Renal cortical epithelial cell (primary cell): ENCODE measurements around the gene TAB2. TPM values are rescaled to one million over a fixed set of nuclear protein-coding genes. Genes with fewer than 3 reads are reported as not detected.
"Not testable (repeated sequence)": the region's sequence is repeated elsewhere in the genome, so short reads cannot be mapped to it uniquely, and the experiment has no call there.

Source experiments
- DNase-seq: peaks from one replicate; pipeline ENCODE4 v3.0.0-alpha.2; 2011; ENCODE audit warnings: low read depth
- total RNA-seq: library from RNA; depleted of rRNA; stranded (reverse); fragments of >200 nt; gene quantifications from 2 replicates; pipeline ENCODE4 v1.2.3, GENCODE V29; 2014

The TAB2 gene
- total RNA-seq, 1 donor from 2014 or later = 104 TPM

DNA sequence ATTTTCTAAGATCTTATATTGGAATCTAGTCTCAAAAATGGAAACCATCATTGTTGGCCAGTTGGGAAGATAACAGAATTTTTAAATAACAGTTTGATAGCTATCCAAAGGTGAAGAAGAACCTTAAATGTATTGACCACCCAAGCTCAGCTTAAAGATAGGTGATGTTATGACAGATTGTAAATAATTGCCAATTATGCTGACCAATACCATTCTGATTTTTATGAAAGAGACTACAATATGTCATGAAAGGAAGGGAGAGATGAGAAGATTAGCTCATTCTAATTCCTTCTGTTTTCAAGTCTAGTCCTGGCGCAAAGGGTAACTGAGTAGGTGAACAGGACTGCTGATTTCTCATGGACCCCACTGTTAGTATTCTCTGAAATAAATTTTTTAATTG, 5.7 kb upstream of the TAB2 start:
- no peak for DNase-seq

DNA sequence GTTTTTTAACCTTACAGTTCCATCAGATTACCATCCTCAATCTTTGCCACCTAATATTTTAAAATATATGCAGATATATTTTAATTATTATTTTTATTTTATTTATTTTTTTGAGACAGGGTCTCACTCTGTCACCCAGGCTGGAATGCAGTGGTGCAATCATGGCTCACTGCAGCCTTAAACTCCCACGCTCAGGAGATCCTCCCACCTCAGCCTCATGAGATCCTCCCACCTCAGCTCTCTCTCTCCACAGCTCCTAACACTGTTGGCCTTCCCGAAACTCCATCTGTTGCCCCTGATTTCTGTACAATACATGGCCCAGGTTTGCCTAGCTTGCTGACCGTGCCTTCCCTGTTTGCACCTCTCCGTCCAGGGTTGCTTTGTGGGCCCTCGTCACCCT, 4.4 kb upstream of the TAB2 start:
- no peak for DNase-seq

DNA sequence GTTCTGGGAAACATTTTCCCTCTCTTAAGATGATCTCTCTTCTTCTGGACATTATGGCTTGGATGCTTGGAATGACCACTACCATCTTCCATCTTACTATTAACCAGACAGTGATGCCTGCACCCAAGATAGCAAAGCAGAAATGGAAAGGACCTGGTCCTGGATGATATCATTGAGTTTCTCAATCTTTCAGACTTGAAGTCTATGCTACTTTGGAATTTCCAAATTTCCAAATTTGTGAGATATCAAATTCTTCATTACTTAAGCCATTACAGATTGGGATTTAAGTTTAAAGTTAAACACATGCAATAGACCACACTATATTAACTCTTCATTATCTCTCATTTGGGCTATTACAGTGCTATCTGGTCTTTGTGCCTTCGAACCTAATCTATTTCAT, 3.7 kb upstream of the TAB2 start:
- no peak for DNase-seq

DNA sequence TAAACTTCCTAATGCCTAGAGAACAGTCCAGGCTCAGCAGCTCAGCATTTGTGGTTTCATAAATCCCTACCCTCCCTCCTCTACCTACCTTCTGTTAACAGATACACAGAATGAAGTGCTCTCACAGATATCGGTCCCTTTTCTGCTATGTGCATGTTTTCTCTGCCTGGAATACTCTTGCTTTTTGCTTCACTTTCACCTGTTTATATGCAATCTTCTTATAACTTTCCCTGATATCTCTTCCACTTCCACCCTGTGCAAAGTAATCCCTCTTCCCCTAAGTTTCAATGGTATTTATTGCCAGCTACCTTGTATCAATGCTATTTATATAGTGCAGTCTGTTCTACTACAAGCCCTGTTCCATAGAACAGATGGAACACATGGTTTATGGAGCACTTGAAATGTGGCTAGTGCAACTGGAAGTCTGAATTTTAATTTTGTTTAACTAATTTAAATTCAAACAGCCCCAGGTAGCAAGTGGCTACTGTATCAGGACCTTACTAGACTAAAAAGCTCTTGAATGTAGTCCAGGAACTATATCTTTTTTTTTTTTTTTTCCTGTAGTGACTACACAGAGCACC, 3.1 kb upstream of the TAB2 start:
- no peak for DNase-seq

DNA sequence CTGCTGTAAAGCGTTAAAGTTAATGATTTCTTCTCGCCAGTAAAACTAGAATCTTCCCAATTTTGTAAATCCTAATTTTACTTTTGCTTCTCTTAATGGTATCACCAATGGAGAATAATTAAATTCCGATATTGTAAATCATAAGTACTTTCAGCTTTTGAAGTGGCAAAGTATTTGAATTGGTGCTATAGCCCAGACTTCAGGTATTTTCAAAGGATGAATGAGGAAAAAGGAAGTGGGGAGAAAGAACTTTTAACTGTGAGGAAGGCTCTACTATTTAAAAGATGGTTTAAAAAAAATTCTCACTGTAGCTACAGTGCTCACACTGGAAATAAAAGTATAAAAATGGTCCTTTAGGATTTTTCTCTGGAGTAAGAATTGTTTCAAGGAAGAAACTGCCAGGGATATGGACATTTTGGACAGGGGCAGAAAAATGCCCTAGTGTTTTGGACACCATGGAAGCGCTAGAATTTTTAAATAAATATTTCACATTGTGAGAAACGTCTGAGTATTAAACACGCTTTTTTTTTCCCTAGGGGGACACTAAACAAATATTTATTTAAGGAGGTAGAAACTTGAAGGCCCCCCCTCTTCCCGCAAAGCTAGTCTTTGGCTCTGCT, 1.3 kb upstream of the TAB2 start:
- no peak for DNase-seq

DNA sequence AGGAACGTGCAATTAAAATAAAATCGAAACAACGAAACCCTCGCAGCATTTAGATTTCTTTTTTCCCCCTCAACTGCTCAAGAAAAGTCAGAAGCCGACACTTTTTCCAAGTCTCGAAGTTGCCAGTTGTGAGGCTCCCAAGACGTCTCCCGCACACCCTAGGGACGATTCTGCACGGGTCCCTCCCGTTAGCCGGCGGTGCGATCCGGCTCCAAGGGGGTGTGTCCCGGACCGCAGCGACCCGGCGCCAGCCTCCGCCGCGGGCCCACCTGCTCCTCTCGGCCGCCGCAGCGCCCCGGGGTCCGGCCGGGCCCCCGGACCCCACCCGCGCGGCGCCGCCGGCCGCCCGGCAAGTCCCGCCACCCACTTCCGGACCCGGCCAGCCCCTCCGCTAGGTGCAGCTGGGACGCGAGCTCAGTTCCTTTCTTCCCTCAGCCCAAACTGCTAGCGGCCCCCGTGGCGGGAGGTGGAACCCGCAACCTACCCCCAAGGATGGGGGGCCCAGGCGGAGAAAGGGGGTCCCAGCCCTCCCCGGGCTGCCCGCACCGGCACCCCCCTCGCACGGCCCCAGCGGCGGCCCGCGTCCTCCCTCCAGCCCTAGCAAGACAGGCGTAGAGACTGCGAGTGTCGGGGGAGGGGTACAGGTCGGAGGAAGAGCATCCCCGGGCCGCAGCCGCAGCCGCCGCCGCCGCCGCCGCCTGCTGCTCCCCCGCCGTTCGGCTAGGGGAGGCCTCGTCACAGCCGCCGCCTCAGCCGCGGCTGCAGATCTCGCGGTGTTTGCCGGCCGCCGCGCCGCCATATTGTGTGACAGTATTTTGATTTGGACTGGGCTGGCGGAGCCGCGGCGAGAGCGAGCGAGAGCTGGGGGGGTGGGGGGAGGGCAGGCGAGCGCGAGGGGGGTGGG, 520 bp upstream of the TAB2 start:
- peak; percentile 63 for DNase-seq

DNA sequence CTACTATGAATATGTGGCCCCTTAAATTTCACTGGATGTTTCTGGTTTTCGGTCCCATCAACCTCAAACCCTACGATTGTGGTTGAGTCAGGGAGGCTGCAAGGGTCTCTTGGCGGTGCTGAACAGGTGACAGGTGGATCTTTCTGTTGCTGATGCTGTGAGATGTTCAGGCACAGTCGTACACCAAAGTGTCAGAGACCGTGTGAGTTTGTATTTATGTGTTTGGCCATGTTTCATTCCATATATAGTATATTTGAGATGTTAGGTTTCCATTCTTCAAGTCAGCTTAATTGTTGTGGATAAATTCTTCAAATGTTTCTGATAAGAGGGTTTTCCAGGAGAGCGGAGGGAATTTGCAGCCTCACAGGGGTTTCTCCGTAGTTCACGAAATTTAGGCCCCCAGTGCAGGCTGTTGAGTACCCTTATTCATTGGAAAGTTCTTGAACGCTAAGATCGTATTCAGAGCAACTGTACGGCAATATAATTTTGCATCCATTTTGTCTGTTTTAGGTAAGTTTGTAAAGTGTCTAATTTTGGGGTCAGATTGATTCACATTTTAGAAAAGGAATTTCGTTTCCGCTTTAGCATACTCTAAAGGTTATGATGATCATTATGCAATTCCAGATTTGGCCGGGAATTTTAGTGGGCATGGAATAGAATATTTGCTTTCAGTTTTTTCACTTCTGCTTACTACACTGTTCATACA, 1.2 kb downstream of the TAB2 start:
- peak; percentile 33 for DNase-seq

DNA sequence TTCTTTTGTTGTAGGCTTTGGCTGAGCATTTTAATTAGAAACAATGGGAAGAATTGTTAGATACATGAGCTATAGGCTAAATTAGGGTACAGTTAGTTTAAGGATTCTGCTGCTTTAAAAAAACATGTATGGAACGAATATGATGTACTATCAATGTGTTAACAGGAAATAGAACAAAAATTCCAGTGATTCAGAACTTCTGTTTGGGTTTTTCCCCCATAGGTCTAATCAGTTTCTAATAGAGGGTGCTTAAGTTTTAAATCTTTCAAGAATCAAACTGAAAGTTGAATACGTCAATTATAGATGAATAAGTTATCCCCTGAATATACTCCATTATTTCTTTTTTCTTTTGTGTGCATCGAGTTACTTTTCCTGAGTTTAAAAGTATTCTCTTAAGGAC, 1.9 kb downstream of the TAB2 start:
- no peak for DNase-seq

DNA sequence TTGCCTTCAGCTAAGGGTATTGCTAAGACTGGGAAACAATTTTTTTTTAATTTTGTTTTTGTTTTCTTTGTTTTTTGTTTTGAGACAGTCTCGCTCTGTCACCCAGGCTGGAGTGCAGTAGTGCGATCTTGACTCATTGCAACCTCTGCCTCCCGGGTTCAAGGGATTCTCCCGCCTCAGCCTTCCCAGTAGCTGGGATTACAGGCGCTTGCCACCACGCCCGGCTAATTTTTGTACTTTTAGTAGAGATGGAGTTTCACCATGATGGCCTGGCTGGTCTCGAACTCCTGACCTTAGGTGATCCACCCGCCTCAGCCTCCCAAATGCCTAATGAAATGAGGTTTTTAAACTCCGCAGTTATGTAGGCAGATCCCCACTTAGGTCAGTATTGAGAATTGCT, 2.5 kb downstream of the TAB2 start:
- not testable (repeated sequence) for DNase-seq

DNA sequence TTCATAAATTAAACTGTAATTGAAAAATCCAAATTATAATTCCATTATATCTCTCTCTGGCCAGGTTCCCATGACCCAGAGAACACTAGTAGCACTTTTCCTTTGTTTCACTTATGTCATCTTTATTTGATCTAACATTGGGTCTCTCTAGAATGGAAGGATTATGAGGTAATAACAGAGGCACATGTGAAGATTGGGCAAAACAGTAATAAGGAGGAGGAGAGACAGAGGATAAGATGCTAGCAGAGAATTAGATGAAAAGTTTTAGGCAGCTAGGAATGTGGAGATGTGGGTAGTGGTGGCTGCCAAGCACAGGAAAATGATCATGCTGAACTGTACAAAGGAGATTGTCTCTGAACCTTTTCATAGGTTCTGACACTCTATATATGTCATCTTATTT, 3.3 kb downstream of the TAB2 start:
- no peak for DNase-seq

DNA sequence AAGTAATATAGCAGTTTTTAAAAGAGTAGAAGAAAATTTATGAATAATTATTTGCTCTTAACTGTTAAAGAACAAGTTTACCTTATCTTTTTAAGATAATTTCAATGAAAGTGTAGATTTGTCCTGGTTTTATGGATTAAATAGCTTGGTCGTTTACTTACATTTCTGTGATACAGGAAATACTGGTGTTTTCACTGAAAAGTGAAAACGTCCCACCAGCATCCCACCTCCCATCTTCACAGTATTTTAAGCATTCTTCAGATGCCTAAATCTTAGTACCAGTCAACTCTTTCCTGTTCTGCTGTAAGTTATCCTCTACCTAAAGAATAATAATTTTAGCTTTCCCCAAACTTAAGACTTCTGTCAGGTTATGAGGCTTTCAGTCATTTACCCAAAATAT, 5.8 kb downstream of the TAB2 start:
- DNase-seq = no peak

DNA sequence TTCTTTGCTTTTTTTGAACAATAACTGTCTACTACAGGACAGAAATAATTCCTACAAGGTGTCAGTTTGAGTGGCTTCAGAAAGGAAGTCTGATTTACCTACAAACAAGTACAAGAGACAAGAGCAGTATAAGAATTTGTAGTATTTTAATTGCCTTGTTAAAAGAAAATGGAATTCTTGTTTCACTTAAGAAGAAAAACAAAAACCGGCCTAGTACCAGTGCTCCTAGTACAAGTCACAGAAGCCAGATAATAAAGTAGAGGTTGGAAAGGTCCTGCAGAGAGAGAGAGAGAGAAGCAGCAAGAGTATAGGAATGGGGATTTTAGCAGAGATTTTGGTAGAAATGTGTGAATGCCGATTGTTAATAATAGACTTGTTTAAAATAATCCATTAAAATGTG, 6.4 kb downstream of the TAB2 start:
- peak; percentile 61 for DNase-seq

DNA sequence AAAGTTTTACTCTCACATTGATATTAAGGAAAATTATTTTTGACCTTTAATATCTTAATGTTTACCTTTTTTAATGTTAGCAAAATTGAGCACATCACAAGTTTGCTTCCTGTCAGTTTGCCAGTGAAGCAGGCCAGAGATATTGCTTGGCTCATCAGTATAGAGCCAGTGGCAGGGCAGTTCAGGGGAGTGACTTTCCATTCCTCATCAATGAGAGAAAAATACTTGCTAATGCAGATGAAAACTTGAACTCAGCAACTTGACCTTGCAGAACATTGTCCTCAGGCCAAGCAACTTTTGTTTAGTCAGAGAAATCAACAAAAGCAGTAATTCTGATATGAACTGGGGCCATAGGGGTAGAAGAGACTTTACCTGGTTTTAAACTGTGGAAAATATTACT, 6.9 kb downstream of the TAB2 start:
- DNase-seq = no peak

DNA sequence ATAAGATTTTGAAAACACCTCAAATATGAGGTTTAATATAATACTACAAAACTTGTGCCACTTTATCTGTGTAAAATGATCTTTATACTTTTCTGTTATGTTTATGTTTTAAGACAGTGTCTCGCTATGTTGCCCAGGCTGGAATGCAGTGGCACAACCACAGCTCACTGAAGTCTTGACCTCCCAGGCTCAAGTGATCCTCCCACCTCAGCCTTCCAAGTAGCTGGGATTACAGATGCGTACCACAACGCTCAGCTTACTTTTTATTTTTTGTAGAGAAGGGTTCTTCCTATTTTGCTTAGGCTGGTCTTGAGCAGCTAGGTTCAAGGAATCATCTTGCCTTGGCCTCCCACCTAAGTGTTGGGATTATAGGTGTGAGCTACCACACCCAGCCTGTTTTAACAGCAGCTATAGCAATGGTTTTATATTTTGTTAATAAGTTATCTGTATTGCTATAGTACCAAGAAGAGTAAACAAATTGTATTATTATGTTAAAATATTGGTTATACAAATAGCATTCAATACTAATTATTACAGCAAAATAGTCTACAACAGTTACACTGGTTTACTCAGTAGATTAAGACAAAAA, 8.2 kb downstream of the TAB2 start:
- DNase-seq = no peak

DNA sequence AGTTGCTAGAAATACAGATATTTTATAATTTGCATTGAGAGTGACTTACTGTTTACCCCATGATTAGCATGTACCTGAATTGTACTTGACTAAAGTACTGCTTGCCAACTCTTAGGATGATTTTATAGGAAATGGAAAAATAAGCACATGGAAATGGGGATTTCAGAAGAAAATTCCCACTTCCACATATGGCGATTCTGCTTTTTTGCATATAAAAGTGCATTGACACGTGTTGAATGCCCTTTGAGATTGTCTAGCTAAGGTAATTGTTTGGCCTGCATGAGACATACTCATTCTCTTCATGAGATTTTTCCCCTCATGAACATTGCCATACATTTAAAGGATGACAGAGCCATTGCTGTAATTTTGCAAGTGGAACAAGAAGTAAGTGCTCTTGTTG, 10.1 kb downstream of the TAB2 start:
- no peak for DNase-seq

DNA sequence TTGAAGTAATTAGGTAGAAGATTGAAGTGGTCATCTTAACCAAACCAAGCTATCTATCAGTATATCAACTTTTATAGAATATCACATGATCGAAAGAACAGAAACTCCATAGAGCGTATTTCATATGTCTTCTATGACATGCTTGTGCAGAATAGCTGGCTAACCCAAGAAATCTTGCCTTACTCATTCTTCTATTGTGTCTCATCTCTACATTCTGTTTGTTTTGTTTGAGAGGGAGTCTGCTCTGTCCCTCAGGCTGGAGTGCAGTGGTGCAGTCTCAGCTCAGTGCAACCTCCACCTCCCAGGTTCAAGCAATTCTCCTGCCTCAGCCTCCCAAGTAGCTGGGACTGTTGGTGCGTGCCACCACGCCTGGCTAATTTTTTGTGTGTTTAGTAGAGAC, 10.6 kb downstream of the TAB2 start:
- no peak for DNase-seq

DNA sequence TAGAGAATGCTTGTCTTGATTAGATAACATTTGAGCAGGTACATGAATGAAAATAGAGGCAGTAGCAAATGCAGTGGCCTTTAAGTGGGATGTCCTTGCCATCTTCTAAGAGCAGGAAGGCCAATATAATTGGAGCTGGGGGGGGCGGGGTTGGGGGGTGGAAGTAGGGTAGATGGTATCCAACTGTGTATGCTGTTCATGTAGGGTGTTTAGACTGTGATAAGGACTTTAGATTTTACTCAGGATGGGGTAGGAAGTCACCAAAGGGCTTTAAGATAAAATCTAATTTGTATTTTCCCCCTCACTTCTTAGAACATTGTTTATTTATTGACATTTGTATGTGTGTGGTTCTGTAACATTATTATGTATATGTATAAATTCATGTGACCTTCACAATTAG, 12.0 kb downstream of the TAB2 start:
- no peak for DNase-seq

DNA sequence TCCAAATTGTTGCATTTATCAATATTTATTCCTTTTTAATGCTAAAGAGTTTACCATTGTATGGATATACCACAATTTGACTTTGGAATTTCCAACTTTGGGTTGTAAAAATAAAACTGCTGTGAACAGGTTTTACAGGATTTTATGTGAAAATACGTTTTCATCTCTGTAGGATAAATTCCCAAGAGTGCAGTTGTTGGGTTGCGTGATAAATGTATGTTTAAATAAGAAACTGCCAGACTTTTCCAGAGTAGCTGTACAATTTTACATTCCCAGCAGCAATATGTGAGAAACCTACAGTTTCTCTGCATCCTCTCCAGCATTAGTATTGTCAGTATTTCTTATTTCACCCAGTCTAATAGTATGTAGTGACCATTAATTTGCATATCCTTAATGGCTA, 12.6 kb downstream of the TAB2 start:
- DNase-seq = no peak

DNA sequence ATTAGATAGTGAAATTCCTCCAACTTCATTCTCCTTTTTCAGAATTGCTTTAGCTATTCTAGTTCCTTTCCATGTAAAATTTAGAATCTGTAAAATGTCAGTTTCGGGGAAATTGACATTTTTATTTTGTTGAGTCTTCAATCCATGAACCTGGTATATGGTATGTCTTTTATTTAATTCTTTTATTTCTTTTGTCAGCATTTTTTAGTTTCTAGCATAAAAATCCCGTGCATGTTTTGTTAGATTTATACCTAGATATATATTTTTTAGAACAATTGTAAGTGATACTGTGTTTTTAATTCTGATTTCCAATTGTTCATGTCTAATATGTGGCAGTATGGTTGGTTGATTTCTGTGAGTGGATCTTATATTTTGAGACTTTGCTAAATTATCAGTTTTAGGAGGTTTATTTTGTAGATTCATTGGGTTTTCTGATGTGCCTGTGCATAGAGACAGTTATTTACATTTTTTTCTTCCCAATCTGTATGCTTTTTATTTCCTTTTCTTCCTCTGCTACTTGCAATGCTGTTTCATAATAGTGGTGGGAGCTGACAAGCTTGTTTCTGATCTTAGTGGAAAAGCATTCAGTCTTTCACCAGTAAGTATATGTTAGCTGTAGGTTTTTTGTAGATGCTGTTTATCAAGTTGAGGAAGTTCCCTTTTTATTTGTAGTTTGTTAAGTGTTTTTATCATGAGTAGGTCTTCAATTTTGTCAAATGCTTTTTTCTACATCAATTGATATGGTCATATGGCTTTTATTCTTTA, 13.7 kb downstream of the TAB2 start:
- no peak for DNase-seq

DNA sequence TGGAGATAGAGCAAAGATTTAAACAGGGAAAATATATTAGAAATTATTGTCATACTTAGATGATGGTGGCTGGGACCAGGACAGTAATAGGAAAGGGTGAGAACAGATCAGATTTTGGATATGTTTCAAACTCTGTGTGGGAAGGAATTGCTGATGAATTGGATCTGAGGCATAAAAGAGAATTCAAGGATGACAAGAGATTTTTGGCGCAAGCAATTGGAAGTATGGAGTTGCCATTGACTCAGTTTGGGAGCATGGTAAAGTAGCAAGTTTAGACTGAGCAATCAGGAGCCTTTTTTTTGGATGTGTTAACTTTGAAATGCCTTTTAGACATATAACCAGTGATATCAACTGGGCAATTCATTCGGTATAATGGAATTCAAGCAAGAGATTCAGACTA, 14.4 kb downstream of the TAB2 start:
- DNase-seq = no peak

DNA sequence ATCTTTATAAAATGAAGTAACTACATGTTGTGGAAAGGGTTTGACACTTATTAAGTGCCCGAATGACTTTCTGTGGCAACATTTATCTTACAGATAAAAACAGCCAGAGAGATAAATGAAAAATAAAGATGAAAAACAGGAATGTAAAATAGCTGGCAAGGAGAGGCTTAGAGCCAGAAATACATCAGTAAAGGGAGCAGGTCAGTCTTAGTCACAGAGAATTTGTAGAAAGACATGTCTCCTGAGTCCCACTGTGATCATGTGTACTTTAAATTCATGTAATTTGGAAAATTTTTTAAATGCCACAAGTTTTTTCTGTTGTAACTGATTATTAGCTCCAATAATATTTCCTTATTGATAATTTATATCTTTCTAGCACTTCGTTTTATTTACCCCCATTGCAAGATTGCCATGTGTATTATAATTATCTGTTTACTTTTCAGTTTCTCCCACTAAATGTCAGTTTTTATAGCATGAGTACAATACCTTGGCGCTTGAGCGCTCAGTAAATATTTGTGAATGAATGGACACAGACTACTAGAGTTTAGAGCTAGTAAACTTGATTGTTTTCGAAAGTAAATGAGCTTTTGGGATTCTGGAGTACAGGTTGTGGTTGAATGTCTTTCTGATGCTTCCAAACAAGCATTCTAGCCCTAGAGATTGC, 15.2 kb downstream of the TAB2 start:
- DNase-seq = peak; percentile 85
